Trophoblast cell (in vitro differentiated cells and primary cell): ENCODE measurements around the gene ABI1.

ENCODE experiments used
- DNase-seq, 2 donors: peaks; one replicate each; pipeline ENCODE4 v3.0.0-alpha.2; 2016
- H2AFZ ChIP-seq: 2 replicates; pipeline ENCODE4 v1.6.1; 2013; ENCODE audit warnings: low read length, moderate library complexity, mild to moderate bottlenecking; ENCODE audit not compliant: insufficient read depth, poor library complexity
- H2AK5ac ChIP-seq: 2 replicates; pipeline ENCODE4 v1.6.1; 2013; ENCODE audit warnings: mild to moderate bottlenecking, low read length
- H2BK120ac ChIP-seq: 2 replicates; pipeline ENCODE4 v1.6.1; 2013; ENCODE audit warnings: low read length, mild to moderate bottlenecking, moderate library complexity; ENCODE audit not compliant: insufficient read depth, poor library complexity
- H2BK12ac ChIP-seq: 2 replicates; pipeline ENCODE4 v1.6.1; 2013; ENCODE audit warnings: mild to moderate bottlenecking, low read length, moderate library complexity
- H2BK5ac ChIP-seq: 2 replicates; pipeline ENCODE4 v1.6.1; 2013; ENCODE audit warnings: low read length, low read depth, moderate library complexity, mild to moderate bottlenecking; ENCODE audit not compliant: poor library complexity
- H3K14ac ChIP-seq: 2 replicates; pipeline ENCODE4 v1.6.1; 2013; ENCODE audit warnings: mild to moderate bottlenecking, low read length
- H3K18ac ChIP-seq: 2 replicates; pipeline ENCODE4 v1.6.1; 2013; ENCODE audit warnings: mild to moderate bottlenecking, low read length
- H3K23ac ChIP-seq: 2 replicates; pipeline ENCODE4 v1.6.1; 2013; ENCODE audit warnings: low read length
- H3K27ac ChIP-seq: 2 replicates; pipeline ENCODE4 v1.5.1; 2013; ENCODE audit warnings: low read depth, mild to moderate bottlenecking, inconsistent platforms, low read length, moderate library complexity
- H3K27me3 ChIP-seq: 2 replicates; pipeline ENCODE4 v1.6.1; 2013; ENCODE audit warnings: inconsistent platforms, mild to moderate bottlenecking, low read length, moderate library complexity; ENCODE audit not compliant: insufficient read depth
- H3K36me3 ChIP-seq, 2 experiments: 1 replicate in 1 of 2; 2 replicates in 1 of 2; pipeline ENCODE4 v1.6.1; 2013; ENCODE audit warnings: low read length in 2 of 2, mild to moderate bottlenecking in 2 of 2, moderate library complexity in 1 of 2; ENCODE audit not compliant: insufficient read depth in 2 of 2, control insufficient read depth in 1 of 2
- H3K4ac ChIP-seq: 2 replicates; pipeline ENCODE4 v1.6.1; 2013; ENCODE audit warnings: low read depth, mild to moderate bottlenecking, low read length, moderate library complexity
- H3K4me1 ChIP-seq, 2 experiments: 1 replicate in 1 of 2; 2 replicates in 1 of 2; pipeline ENCODE4 v1.6.1; 2013; ENCODE audit warnings: low read length in 2 of 2, mild to moderate bottlenecking in 2 of 2, moderate library complexity in 1 of 2; ENCODE audit not compliant: insufficient read depth in 2 of 2, control insufficient read depth in 1 of 2
- H3K4me2 ChIP-seq: 2 replicates; pipeline ENCODE4 v1.6.1; 2013; ENCODE audit warnings: inconsistent platforms, mild to moderate bottlenecking, low read length, moderate library complexity
- H3K4me3 ChIP-seq: 2 replicates; pipeline ENCODE4 v1.5.1; 2013; ENCODE audit warnings: mild to moderate bottlenecking, low read depth, low read length, inconsistent platforms
- H3K79me1 ChIP-seq: one replicate; pipeline ENCODE4 v1.6.1; 2013; ENCODE audit warnings: low read length
- H3K79me2 ChIP-seq: 2 replicates; pipeline ENCODE4 v1.6.1; 2013; ENCODE audit warnings: low read length, mild to moderate bottlenecking; ENCODE audit not compliant: control insufficient read depth, insufficient read depth, poor library complexity
- H3K9ac ChIP-seq: 2 replicates; pipeline ENCODE4 v1.6.1; 2013; ENCODE audit warnings: mild to moderate bottlenecking, low read length
- H3K9me3 ChIP-seq: 2 replicates; pipeline ENCODE4 v1.6.1; 2013; ENCODE audit warnings: low read depth, mild to moderate bottlenecking, control low read depth, inconsistent platforms, low read length; ENCODE audit not compliant: insufficient read depth
- H4K12ac ChIP-seq: 2 replicates; pipeline ENCODE4 v1.6.1; 2013; ENCODE audit warnings: low read depth, mild to moderate bottlenecking, low read length, moderate library complexity
- H4K8ac ChIP-seq: 2 replicates; pipeline ENCODE4 v1.6.1; 2013; ENCODE audit warnings: low read depth, mild to moderate bottlenecking, low read length, moderate library complexity
- H4K91ac ChIP-seq: one replicate; pipeline ENCODE4 v1.6.1; 2013; ENCODE audit warnings: low read depth, mild to moderate bottlenecking, low read length, moderate library complexity
- WGBS: extraction: QIAGEN DNeasy Blood & Tissue Kit; methylation state at CpG from one replicate; pipeline ENCODE4 v1.1.7; 2013; ENCODE audit warnings: missing lambda C conversion rate; ENCODE audit not compliant: insufficient read length, insufficient coverage; ENCODE audit errors: extremely low coverage; 5-methylcytosine and 5-hydroxymethylcytosine counted together

ABI1 gene

GRCh38 chr10:26776258-26776657 is 84.5 kb downstream of the ABI1 start:
- Histone ChIP-seq H3K4me1 (peaks cover 9 to 20% of the 10 kb centered on the region in 2 experiments), H3K27me3 (no peaks in the 10 kb centered on the region), H4K8ac (no peak overlapping the region), H3K27ac (peak overlapping the region; percentile 82), H3K14ac (no peak overlapping the region), H3K4me2 (peak overlapping the region; percentile 52), H3K23ac (no peak overlapping the region), H3K18ac (no peak overlapping the region), H3K79me2 (peaks cover 3% of the 10 kb centered on the region), H2AK5ac (no peak overlapping the region), H3K79me1 (peaks cover 17% of the 10 kb centered on the region), H3K4me3 (no peak overlapping the region), H3K36me3 (no peaks in the 10 kb centered on the region), H3K9me3 (no peaks in the 10 kb centered on the region), H3K4ac (no peak overlapping the region), H2AFZ (no peak overlapping the region), H4K91ac (no peak overlapping the region), H3K9ac (no peak overlapping the region), H4K12ac (no peak overlapping the region), H2BK120ac (no peak overlapping the region), H2BK5ac (peak overlapping the region; percentile 36), H2BK12ac (no peak overlapping the region)
- WGBS = no CpG with 5 or more reads among the region's 1 CpG
- DNase-seq = peak; percentile 9 to 80

GRCh38 chr10:26773633-26774032 is 87.1 kb downstream of the ABI1 start:
- Histone ChIP-seq H3K14ac (no peak overlapping the region), H3K79me2 (peaks cover 2% of the 10 kb centered on the region), H3K79me1 (peaks cover 2% of the 10 kb centered on the region), H3K9me3 (no peaks in the 10 kb centered on the region), H3K18ac (no peak overlapping the region), H2AK5ac (no peak overlapping the region), H4K91ac (no peak overlapping the region), H2BK12ac (no peak overlapping the region), H2AFZ (no peak overlapping the region), H2BK120ac (no peak overlapping the region), H3K27ac (no peak overlapping the region), H3K4me1 (peaks cover 0 to 1% of the 10 kb centered on the region in 2 experiments), H2BK5ac (no peak overlapping the region), H4K12ac (no peak overlapping the region), H3K27me3 (no peaks in the 10 kb centered on the region), H3K4ac (peak overlapping the region; percentile 76), H3K9ac (no peak overlapping the region), H3K36me3 (peaks cover 1 to 2% of the 10 kb centered on the region in 2 experiments), H3K4me3 (no peak overlapping the region), H4K8ac (no peak overlapping the region), H3K23ac (no peak overlapping the region), H3K4me2 (no peak overlapping the region)
- WGBS = no CpG with 5 or more reads among the region's 2 CpGs
- DNase-seq = no peak

- no CpG with 5 or more reads among the region's 4 CpGs for WGBS
- no peak overlapping the region for H4K12ac ChIP-seq
- H3K79me2 ChIP-seq = peaks cover 2% of the 10 kb centered on the region
These were observed 90.7 kb downstream of the ABI1 start for GRCh38 chr10:26770069-26770468.

GRCh38 chr10:26765549-26765948 is 95.2 kb downstream of the ABI1 start:
- no peak overlapping the region for H3K4me2 ChIP-seq
- H3K4me3 ChIP-seq = no peak overlapping the region
- H3K27me3 ChIP-seq = no peaks in the 10 kb centered on the region
- no peak overlapping the region for H4K8ac ChIP-seq
- no peak overlapping the region for H3K27ac ChIP-seq
- no peak for DNase-seq
- no peak overlapping the region for H2AFZ ChIP-seq
- H2BK120ac ChIP-seq = no peak overlapping the region
- no peak overlapping the region for H3K9ac ChIP-seq
- H3K36me3 ChIP-seq = peaks cover 3% of the 10 kb centered on the region in 2 experiments
- no peaks in the 10 kb centered on the region for H3K79me2 ChIP-seq
- no peaks in the 10 kb centered on the region for H3K79me1 ChIP-seq
- no CpG with 5 or more reads among the region's 2 CpGs for WGBS
- no peak overlapping the region for H2AK5ac ChIP-seq
- H3K4me1 ChIP-seq = no peaks in the 10 kb centered on the region
- H3K9me3 ChIP-seq = no peaks in the 10 kb centered on the region
- H3K14ac ChIP-seq = no peak overlapping the region
- H2BK12ac ChIP-seq = no peak overlapping the region
- H4K91ac ChIP-seq = no peak overlapping the region
- H3K23ac ChIP-seq = no peak overlapping the region
- no peak overlapping the region for H4K12ac ChIP-seq
- H3K4ac ChIP-seq = no peak overlapping the region
- H3K18ac ChIP-seq = no peak overlapping the region
- no peak overlapping the region for H2BK5ac ChIP-seq

More at GRCh38 chr10:26770069-26770468, 90.7 kb downstream of the ABI1 start:
- Histone ChIP-seq H2AFZ (no peak overlapping the region), H3K9me3 (no peaks in the 10 kb centered on the region), H3K4ac (no peak overlapping the region), H3K14ac (no peak overlapping the region), H3K23ac (no peak overlapping the region), H3K4me2 (no peak overlapping the region), H3K4me3 (no peak overlapping the region), H2BK12ac (no peak overlapping the region), H3K36me3 (peaks cover 2% of the 10 kb centered on the region in 2 experiments), H2AK5ac (no peak overlapping the region), H2BK120ac (no peak overlapping the region), H4K8ac (no peak overlapping the region), H4K91ac (no peak overlapping the region), H3K4me1 (no peaks in the 10 kb centered on the region), H3K27me3 (no peaks in the 10 kb centered on the region), H3K79me1 (no peaks in the 10 kb centered on the region), H3K9ac (no peak overlapping the region), H3K27ac (no peak overlapping the region), H3K18ac (no peak overlapping the region), H2BK5ac (no peak overlapping the region)
- no peak for DNase-seq
